GM23338 (cell line): ENCODE measurements around the gene MECP2. TPM values are rescaled to one million over a fixed set of nuclear protein-coding genes. Genes with fewer than 3 reads are reported as not detected.

Source experiments
- ATAC-seq: fragments of 200-7000 bp; cut with Tn5 transposase; 3 replicates; pipeline ENCODE4 v1.9.1; 2020
- DNase-seq: peaks from one replicate; pipeline ENCODE4 v3.0.0-alpha.2; 2015; ENCODE audit warnings: low spot score
- H2AFZ ChIP-seq: fragments of 200-600 bp; sonication (generic); 2 replicates; pipeline ENCODE4 v1.8.0; 2016; ENCODE audit warnings: antibody characterized with exemption, mild to moderate bottlenecking, moderate library complexity
- H3F3A ChIP-seq: fragments of 200-600 bp; sonication (generic); replicated peaks from 2 replicates; pipeline ENCODE4 v1.8.0; 2017; ENCODE audit warnings: antibody characterized with exemption, mixed run types, low read depth
- H3K27ac ChIP-seq: fragments of 200-600 bp; sonication (generic); 2 replicates; pipeline ENCODE4 v1.6.1; 2016; ENCODE audit warnings: low read depth
- H3K27me3 ChIP-seq: fragments of 200-600 bp; sonication (generic); 2 replicates; pipeline ENCODE4 v1.8.0; 2016; ENCODE audit warnings: mild to moderate bottlenecking, mixed run types, moderate library complexity; ENCODE audit not compliant: insufficient read depth
- H3K36me3 ChIP-seq: fragments of 200-600 bp; sonication (generic); 2 replicates; pipeline ENCODE4 v1.8.0; 2016; ENCODE audit warnings: mild to moderate bottlenecking; ENCODE audit not compliant: insufficient read depth
- H3K4me1 ChIP-seq: fragments of 200-600 bp; sonication (generic); 2 replicates; pipeline ENCODE4 v1.8.0; 2016; ENCODE audit warnings: mild to moderate bottlenecking, moderate library complexity; ENCODE audit not compliant: insufficient read depth
- H3K4me2 ChIP-seq: fragments of 200-600 bp; sonication (generic); 2 replicates; pipeline ENCODE4 v1.7.1; 2017; ENCODE audit warnings: mixed run types
- H3K4me3 ChIP-seq: fragments of 200-600 bp; sonication (generic); 2 replicates; pipeline ENCODE4 v1.6.1; 2016; ENCODE audit warnings: mixed run types
- H3K79me2 ChIP-seq: fragments of 200-600 bp; sonication (generic); replicated peaks from 2 replicates; pipeline ENCODE4 v1.8.0; 2017; ENCODE audit warnings: mild to moderate bottlenecking; ENCODE audit not compliant: insufficient read depth
- H3K9me2 ChIP-seq: fragments of 200-600 bp; sonication (generic); 2 replicates; pipeline ENCODE4 v1.8.0; 2017; ENCODE audit not compliant: insufficient read depth
- H4K20me1 ChIP-seq: fragments of 200-600 bp; sonication (generic); replicated peaks from 2 replicates; pipeline ENCODE4 v1.8.0; 2017; ENCODE audit warnings: mild to moderate bottlenecking; ENCODE audit not compliant: insufficient read depth
- H3K27ac Mint-ChIP-seq: 2 replicates; pipeline ENCODE4 v1.8.0; 2020; ENCODE audit warnings: inconsistent platforms, mild to moderate bottlenecking, moderate library complexity, mixed read lengths
- H3K27me3 Mint-ChIP-seq: 3 replicates; pipeline ENCODE4 v1.8.0; 2022; ENCODE audit warnings: low read depth, mild to moderate bottlenecking, moderate library complexity, mixed read lengths, inconsistent platforms; ENCODE audit not compliant: insufficient read depth, poor library complexity
- H3K36me3 Mint-ChIP-seq: 3 replicates; pipeline ENCODE4 v1.8.0; 2021; ENCODE audit warnings: low read depth, mild to moderate bottlenecking, inconsistent platforms, moderate library complexity, mixed read lengths
- H3K4me1 Mint-ChIP-seq: 3 replicates; pipeline ENCODE4 v1.8.0; 2020; ENCODE audit warnings: mild to moderate bottlenecking, inconsistent platforms, mixed read lengths
- H3K4me3 Mint-ChIP-seq: 3 replicates; pipeline ENCODE4 v1.8.0; 2021; ENCODE audit warnings: moderate library complexity, mild to moderate bottlenecking, inconsistent platforms, mixed read lengths
- H3K9me3 Mint-ChIP-seq: 3 replicates; pipeline ENCODE4 v1.8.0; 2020; ENCODE audit warnings: moderate library complexity, mild to moderate bottlenecking, inconsistent platforms, mixed read lengths
- CREB1 ChIP-seq: fragments of 250-450 bp; sonication (Bioruptor Pico); IDR thresholded peaks from 2 replicates; pipeline ENCODE4 v1.5.0; 2020; ENCODE audit warnings: low read depth, mild to moderate bottlenecking, moderate library complexity
- EZH2 ChIP-seq: fragments of 200-600 bp; sonication (generic); IDR thresholded peaks from one replicate; pipeline ENCODE4 v1.8.0; 2017; ENCODE audit warnings: antibody characterized with exemption, mild to moderate bottlenecking, low read depth; ENCODE audit not compliant: unreplicated experiment
- EZH2phosphoT487 ChIP-seq: fragments of 200-600 bp; sonication (generic); IDR thresholded peaks from one replicate; pipeline ENCODE4 v1.8.1; 2018; ENCODE audit warnings: antibody characterized with exemption; ENCODE audit not compliant: unreplicated experiment
- JUNB ChIP-seq: IDR thresholded peaks from one replicate; pipeline ENCODE4 v1.6.1; 2016; ENCODE audit warnings: antibody characterized with exemption; ENCODE audit not compliant: unreplicated experiment
- NANOG ChIP-seq: IDR thresholded peaks from 2 replicates; pipeline ENCODE4 v1.6.1; 2016; ENCODE audit warnings: antibody characterized with exemption, borderline replicate concordance
- POLR2AphosphoS5 ChIP-seq: IDR thresholded peaks from 2 replicates; pipeline ENCODE4 v1.6.1; 2016; ENCODE audit warnings: antibody characterized with exemption, low read depth
- STAT1 ChIP-seq: IDR thresholded peaks from one replicate; pipeline ENCODE4 v1.6.1; 2016; ENCODE audit warnings: antibody characterized with exemption; ENCODE audit not compliant: unreplicated experiment
- ZNF114 ChIP-seq: fragments of 250-450 bp; sonication (Bioruptor Pico); IDR thresholded peaks from 2 replicates; pipeline ENCODE4 v1.5.0; 2020; ENCODE audit warnings: mild to moderate bottlenecking, moderate library complexity
- polyA plus RNA-seq: library from polyadenylated mRNA; unstranded; fragments of >200 nt; fragmentation: Nextera tagmentation; extraction: Ambion mirVana; gene quantifications from 2 replicates; pipeline ENCODE4 v1.2.1, GENCODE V29; 2016
- total RNA-seq: library from RNA; depleted of rRNA; stranded (reverse); fragments of >200 nt; shearing (Covaris generic); gene quantifications from 2 replicates; pipeline ENCODE4 v1.2.3, GENCODE V29; 2014
- TF ChIP-seq, protein P1 (sequence below), 2 experiments: fragments of 200-600 bp in 1 of 2; sonication (generic) in 1 of 2; conservative IDR thresholded peaks; 2 replicates each; pipeline versions ENCODE4 v1.5.1 to v1.6.1; 2016 to 2017; ENCODE audit warnings: antibody characterized with exemption in 2 of 2, low read depth in 2 of 2, mild to moderate bottlenecking in 2 of 2, moderate library complexity in 1 of 2
- TF ChIP-seq, protein P2 (sequence below): fragments of 250-450 bp; sonication (Bioruptor Pico); IDR thresholded peaks from 2 replicates; pipeline ENCODE4 v1.5.0; 2020; ENCODE audit warnings: mild to moderate bottlenecking, moderate library complexity
- TF ChIP-seq, protein P3 (sequence below): IDR thresholded peaks from 2 replicates; pipeline ENCODE4 v1.6.1; 2016; ENCODE audit warnings: antibody characterized with exemption
- TF ChIP-seq, protein P4 (sequence below): IDR thresholded peaks from one replicate; pipeline ENCODE4 v1.6.1; 2018; ENCODE audit warnings: antibody characterized with exemption; ENCODE audit not compliant: unreplicated experiment

Gene MECP2
- total and polyA plus RNA-seq, 2 experiments from 2014 or later, result 27.7 to 32.7 TPM

DNA sequence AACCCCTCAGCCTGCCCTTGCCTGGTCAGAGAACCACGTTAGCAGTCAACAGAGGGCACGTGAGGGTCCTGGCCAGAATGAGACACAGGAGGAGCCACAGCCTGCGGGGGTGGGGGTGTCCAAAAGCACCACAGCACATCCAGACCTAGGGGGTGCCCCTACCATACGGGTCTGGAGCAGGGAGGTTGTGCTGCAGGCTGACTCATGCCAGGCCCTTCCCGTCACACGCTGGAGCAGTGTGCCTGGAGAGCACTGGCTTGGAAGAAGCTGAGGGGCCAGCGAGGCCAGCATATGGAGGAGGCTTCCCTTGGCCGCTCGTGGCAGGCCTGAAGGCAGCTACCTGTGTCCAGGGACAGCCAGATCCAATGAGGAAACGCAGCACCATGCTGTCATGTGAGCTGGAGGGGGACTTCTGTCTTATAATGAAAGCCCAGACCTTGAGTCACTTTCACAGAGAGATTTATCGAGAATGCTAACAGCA, 76.3 kb downstream of the MECP2 start (continued):
- TF ChIP-seq, protein P1, sequence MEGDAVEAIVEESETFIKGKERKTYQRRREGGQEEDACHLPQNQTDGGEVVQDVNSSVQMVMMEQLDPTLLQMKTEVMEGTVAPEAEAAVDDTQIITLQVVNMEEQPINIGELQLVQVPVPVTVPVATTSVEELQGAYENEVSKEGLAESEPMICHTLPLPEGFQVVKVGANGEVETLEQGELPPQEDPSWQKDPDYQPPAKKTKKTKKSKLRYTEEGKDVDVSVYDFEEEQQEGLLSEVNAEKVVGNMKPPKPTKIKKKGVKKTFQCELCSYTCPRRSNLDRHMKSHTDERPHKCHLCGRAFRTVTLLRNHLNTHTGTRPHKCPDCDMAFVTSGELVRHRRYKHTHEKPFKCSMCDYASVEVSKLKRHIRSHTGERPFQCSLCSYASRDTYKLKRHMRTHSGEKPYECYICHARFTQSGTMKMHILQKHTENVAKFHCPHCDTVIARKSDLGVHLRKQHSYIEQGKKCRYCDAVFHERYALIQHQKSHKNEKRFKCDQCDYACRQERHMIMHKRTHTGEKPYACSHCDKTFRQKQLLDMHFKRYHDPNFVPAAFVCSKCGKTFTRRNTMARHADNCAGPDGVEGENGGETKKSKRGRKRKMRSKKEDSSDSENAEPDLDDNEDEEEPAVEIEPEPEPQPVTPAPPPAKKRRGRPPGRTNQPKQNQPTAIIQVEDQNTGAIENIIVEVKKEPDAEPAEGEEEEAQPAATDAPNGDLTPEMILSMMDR (conservative IDR thresholded peaks at IDR 0.05; ENCODE audit: low read depth in 2 of 2), result no peak
- TF ChIP-seq POLR2AphosphoS5 (no peak), STAT1 (no peak), JUNB (no peak), ZNF114 (no peak), NANOG (no peak), CREB1 (CRISPR knock-in tag) (no peak), EZH2phosphoT487 (no peak)

DNA sequence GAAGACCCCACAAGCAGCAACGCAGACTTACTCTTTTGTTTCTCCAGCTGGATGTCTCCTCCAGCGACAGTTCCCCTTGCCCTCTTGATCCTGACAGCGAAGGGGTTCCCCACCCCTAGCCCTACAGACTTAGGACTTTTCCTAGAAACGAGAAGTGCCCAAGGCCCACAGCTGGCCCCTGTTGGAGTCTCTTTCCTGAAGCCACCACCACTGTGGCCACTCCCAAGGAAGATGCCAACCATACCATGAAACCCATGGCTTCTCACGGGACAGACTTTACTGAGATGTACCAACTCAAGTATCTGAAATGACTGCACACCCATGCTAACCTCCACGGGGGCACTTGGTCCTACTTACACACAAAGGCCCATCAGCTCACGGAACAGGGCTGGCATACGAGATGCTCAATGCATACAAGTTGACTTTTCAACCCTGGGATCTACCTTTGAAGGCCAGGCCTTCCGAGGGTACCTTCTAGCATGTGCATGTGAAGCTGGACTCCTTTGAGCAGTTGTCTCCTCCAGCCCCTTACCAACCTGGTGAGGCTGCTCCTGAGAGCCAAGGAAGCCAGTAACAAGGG, 76.9 kb downstream of the MECP2 start:
- peak overlapping the region; percentile 79; the same call in 1 of the 2 replicates for H3K27ac ChIP-seq
- TF ChIP-seq, protein P2, sequence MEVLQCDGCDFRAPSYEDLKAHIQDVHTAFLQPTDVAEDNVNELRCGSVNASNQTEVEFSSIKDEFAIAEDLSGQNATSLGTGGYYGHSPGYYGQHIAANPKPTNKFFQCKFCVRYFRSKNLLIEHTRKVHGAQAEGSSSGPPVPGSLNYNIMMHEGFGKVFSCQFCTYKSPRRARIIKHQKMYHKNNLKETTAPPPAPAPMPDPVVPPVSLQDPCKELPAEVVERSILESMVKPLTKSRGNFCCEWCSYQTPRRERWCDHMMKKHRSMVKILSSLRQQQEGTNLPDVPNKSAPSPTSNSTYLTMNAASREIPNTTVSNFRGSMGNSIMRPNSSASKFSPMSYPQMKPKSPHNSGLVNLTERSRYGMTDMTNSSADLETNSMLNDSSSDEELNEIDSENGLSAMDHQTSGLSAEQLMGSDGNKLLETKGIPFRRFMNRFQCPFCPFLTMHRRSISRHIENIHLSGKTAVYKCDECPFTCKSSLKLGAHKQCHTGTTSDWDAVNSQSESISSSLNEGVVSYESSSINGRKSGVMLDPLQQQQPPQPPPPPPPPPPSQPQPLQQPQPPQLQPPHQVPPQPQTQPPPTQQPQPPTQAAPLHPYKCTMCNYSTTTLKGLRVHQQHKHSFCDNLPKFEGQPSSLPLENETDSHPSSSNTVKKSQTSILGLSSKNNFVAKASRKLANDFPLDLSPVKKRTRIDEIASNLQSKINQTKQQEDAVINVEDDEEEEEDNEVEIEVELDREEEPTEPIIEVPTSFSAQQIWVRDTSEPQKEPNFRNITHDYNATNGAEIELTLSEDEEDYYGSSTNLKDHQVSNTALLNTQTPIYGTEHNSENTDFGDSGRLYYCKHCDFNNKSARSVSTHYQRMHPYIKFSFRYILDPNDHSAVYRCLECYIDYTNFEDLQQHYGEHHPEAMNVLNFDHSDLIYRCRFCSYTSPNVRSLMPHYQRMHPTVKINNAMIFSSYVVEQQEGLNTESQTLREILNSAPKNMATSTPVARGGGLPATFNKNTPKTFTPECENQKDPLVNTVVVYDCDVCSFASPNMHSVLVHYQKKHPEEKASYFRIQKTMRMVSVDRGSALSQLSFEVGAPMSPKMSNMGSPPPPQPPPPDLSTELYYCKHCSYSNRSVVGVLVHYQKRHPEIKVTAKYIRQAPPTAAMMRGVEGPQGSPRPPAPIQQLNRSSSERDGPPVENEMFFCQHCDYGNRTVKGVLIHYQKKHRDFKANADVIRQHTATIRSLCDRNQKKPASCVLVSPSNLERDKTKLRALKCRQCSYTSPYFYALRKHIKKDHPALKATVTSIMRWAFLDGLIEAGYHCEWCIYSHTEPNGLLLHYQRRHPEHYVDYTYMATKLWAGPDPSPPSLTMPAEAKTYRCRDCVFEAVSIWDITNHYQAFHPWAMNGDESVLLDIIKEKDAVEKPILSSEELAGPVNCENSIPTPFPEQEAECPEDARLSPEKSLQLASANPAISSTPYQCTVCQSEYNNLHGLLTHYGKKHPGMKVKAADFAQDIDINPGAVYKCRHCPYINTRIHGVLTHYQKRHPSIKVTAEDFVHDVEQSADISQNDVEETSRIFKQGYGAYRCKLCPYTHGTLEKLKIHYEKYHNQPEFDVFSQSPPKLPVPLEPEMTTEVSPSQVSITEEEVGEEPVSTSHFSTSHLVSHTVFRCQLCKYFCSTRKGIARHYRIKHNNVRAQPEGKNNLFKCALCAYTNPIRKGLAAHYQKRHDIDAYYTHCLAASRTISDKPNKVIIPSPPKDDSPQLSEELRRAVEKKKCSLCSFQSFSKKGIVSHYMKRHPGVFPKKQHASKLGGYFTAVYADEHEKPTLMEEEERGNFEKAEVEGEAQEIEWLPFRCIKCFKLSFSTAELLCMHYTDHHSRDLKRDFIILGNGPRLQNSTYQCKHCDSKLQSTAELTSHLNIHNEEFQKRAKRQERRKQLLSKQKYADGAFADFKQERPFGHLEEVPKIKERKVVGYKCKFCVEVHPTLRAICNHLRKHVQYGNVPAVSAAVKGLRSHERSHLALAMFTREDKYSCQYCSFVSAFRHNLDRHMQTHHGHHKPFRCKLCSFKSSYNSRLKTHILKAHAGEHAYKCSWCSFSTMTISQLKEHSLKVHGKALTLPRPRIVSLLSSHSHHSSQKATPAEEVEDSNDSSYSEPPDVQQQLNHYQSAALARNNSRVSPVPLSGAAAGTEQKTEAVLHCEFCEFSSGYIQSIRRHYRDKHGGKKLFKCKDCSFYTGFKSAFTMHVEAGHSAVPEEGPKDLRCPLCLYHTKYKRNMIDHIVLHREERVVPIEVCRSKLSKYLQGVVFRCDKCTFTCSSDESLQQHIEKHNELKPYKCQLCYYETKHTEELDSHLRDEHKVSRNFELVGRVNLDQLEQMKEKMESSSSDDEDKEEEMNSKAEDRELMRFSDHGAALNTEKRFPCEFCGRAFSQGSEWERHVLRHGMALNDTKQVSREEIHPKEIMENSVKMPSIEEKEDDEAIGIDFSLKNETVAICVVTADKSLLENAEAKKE (CRISPR knock-in tag), result no peak
- TF ChIP-seq STAT1, result no peak
- TF ChIP-seq NANOG, result no peak
- TF ChIP-seq, protein P3, sequence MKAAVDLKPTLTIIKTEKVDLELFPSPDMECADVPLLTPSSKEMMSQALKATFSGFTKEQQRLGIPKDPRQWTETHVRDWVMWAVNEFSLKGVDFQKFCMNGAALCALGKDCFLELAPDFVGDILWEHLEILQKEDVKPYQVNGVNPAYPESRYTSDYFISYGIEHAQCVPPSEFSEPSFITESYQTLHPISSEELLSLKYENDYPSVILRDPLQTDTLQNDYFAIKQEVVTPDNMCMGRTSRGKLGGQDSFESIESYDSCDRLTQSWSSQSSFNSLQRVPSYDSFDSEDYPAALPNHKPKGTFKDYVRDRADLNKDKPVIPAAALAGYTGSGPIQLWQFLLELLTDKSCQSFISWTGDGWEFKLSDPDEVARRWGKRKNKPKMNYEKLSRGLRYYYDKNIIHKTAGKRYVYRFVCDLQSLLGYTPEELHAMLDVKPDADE, result no peak
- TF ChIP-seq, protein P4, sequence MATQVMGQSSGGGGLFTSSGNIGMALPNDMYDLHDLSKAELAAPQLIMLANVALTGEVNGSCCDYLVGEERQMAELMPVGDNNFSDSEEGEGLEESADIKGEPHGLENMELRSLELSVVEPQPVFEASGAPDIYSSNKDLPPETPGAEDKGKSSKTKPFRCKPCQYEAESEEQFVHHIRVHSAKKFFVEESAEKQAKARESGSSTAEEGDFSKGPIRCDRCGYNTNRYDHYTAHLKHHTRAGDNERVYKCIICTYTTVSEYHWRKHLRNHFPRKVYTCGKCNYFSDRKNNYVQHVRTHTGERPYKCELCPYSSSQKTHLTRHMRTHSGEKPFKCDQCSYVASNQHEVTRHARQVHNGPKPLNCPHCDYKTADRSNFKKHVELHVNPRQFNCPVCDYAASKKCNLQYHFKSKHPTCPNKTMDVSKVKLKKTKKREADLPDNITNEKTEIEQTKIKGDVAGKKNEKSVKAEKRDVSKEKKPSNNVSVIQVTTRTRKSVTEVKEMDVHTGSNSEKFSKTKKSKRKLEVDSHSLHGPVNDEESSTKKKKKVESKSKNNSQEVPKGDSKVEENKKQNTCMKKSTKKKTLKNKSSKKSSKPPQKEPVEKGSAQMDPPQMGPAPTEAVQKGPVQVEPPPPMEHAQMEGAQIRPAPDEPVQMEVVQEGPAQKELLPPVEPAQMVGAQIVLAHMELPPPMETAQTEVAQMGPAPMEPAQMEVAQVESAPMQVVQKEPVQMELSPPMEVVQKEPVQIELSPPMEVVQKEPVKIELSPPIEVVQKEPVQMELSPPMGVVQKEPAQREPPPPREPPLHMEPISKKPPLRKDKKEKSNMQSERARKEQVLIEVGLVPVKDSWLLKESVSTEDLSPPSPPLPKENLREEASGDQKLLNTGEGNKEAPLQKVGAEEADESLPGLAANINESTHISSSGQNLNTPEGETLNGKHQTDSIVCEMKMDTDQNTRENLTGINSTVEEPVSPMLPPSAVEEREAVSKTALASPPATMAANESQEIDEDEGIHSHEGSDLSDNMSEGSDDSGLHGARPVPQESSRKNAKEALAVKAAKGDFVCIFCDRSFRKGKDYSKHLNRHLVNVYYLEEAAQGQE, result no peak
- TF ChIP-seq EZH2, result no peak
- no peak for TF ChIP-seq ZNF114

More for the DNA sequence above, 76.9 kb downstream of the MECP2 start:
- H4K20me1 ChIP-seq, result no peaks in the 10 kb centered on the region
- Mint-ChIP-seq H3K4me1 (peaks cover 32% of the 10 kb centered on the region), H3K4me3 (peak overlapping the region; percentile 71), H3K9me3 (no peaks in the 10 kb centered on the region), H3K27ac (peak overlapping the region; percentile 72; the same call in 1 of the 2 replicates), H3K36me3 (peaks cover 10% of the 10 kb centered on the region; the same call in 2 of the 3 replicates), H3K27me3 (peaks cover 6% of the 10 kb centered on the region)
- H3K4me3 ChIP-seq, result peak overlapping the region; percentile 47; the same call in 1 of the 2 replicates
- no peaks in the 10 kb centered on the region for H3K79me2 ChIP-seq
- no peaks in the 10 kb centered on the region for H3K9me2 ChIP-seq
- H3K4me1 ChIP-seq, result peaks cover 6% of the 10 kb centered on the region; the same call in 1 of the 2 replicates
- no peaks in the 10 kb centered on the region for H3K27me3 ChIP-seq
- no peak for DNase-seq
- ATAC-seq, result no peak
- no peak overlapping the region for H2AFZ ChIP-seq
- no peaks in the 10 kb centered on the region for H3F3A ChIP-seq
- no peak overlapping the region; the same call in 1 of the 2 replicates for H3K4me2 ChIP-seq
- H3K36me3 ChIP-seq, result no peaks in the 10 kb centered on the region
